ENCODE results near the gene TNNC1. TPM values are rescaled to one million over a fixed set of nuclear protein-coding genes. Genes with fewer than 3 reads are reported as not detected.

The TNNC1 gene
- total RNA-seq, 1 experiment from 2014 or later: 8.3 TPM

DNA sequence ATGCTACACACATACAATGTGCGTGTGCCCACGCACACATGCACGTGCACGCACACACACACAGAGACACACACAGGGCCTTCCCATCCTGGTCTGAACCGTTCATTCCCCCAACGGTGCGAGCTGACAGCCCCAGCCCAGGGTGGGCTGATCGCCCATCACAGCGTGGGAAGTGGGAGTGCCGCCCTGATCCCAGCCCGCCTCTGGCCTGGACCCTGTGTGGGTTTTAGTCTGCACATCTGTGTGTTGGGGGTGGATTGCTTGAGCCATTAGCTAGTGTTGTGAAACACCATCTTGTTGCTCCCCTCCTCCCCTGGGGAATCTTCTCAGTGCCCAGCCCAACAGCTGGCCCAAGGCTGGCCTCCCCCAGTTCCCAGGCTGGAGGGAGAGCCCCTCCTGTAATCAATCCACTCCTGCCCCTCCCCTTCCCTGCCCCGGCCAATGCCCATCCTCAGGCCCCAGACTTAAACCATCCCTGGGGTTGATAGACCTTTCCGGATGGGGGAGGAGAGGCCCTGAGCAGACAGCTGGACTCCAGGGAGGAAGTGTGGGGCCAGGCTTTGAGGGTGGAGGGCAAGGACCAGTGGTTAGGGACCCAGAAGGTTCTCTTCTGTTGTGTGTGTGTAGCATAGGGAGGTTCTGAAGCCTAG is 17.2 kb downstream of the TNNC1 start:
- ChIA-PET POLR2A (ENCODE audit: unreplicated experiment) (no interaction called here), CTCF (no interaction called here)
- no TSS peak for BruUV-seq (replicated peaks)
- Histone ChIP-seq H3K27ac (no peak overlapping the region), H3K36me3 (ENCODE audit: low read depth) (no peaks in the 10 kb centered on the region), H3K79me2 (ENCODE audit: low read depth) (no peaks in the 10 kb centered on the region), H3K4me3 (no peak overlapping the region), H3K4me2 (no peak overlapping the region), H3K9me2 (ENCODE audit: insufficient read depth) (no peaks in the 10 kb centered on the region), H2AFZ (no peak overlapping the region), H3K9me3 (ENCODE audit: insufficient read depth, low read depth) (no peaks in the 10 kb centered on the region), H3K4me1 (replicated peaks; ENCODE audit: insufficient read depth) (peaks cover 9% of the 10 kb centered on the region; the same call in 1 of the 2 replicates), H4K20me1 (ENCODE audit: insufficient read depth) (no peaks in the 10 kb centered on the region), H3F3A (ENCODE audit: insufficient read depth, low read depth) (no peaks in the 10 kb centered on the region), H3K27me3 (ENCODE audit: insufficient read depth, low read depth) (no peaks in the 10 kb centered on the region)
- TF ChIP-seq, protein P1, sequence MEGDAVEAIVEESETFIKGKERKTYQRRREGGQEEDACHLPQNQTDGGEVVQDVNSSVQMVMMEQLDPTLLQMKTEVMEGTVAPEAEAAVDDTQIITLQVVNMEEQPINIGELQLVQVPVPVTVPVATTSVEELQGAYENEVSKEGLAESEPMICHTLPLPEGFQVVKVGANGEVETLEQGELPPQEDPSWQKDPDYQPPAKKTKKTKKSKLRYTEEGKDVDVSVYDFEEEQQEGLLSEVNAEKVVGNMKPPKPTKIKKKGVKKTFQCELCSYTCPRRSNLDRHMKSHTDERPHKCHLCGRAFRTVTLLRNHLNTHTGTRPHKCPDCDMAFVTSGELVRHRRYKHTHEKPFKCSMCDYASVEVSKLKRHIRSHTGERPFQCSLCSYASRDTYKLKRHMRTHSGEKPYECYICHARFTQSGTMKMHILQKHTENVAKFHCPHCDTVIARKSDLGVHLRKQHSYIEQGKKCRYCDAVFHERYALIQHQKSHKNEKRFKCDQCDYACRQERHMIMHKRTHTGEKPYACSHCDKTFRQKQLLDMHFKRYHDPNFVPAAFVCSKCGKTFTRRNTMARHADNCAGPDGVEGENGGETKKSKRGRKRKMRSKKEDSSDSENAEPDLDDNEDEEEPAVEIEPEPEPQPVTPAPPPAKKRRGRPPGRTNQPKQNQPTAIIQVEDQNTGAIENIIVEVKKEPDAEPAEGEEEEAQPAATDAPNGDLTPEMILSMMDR (conservative IDR thresholded peaks at IDR 0.05): no peak
- TF ChIP-seq EZH2 (IDR thresholded peaks at IDR 0.05; ENCODE audit: low read depth): no peak
- intact Hi-C loops (cut with micrococcal nuclease; ENCODE audit: unreplicated experiment): no loop called here
- no peak for DNase-seq

- ChIA-PET CTCF (no interaction called here), POLR2A (ENCODE audit: unreplicated experiment) (interaction anchor here (0.6 kb wide), 1 partner anchor 235 kb away, joined by 3 read pairs; no protein-coding TSS in a partner anchor)
- intact Hi-C loops (cut with micrococcal nuclease; ENCODE audit: unreplicated experiment): no loop called here
- TF ChIP-seq, protein P1 (conservative IDR thresholded peaks at IDR 0.05): no peak
- TF ChIP-seq EZH2 (IDR thresholded peaks at IDR 0.05; ENCODE audit: low read depth): no peak
- Histone ChIP-seq H2AFZ (no peak overlapping the region), H3K27me3 (ENCODE audit: insufficient read depth, low read depth) (no peaks in the 10 kb centered on the region), H3K27ac (no peak overlapping the region), H3K9me3 (ENCODE audit: insufficient read depth, low read depth) (no peaks in the 10 kb centered on the region), H3K4me3 (no peak overlapping the region), H3K36me3 (ENCODE audit: low read depth) (no peaks in the 10 kb centered on the region), H3F3A (ENCODE audit: insufficient read depth, low read depth) (no peaks in the 10 kb centered on the region), H3K79me2 (ENCODE audit: low read depth) (no peaks in the 10 kb centered on the region), H3K9me2 (ENCODE audit: insufficient read depth) (no peaks in the 10 kb centered on the region), H3K4me2 (no peak overlapping the region), H4K20me1 (ENCODE audit: insufficient read depth) (no peaks in the 10 kb centered on the region), H3K4me1 (replicated peaks; ENCODE audit: insufficient read depth) (peaks cover 9% of the 10 kb centered on the region; the same call in 1 of the 2 replicates)
- BruUV-seq (replicated peaks): no TSS peak
- no peak for DNase-seq
Measured at GRCh38 chr3:52435246-52436101, 18.4 kb downstream of the TNNC1 start.

- peaks cover 9% of the 10 kb centered on the region; the same call in 1 of the 2 replicates for H3K4me1 ChIP-seq (replicated peaks; ENCODE audit: insufficient read depth)
- no peak for DNase-seq
- no peak overlapping the region for H3K27ac ChIP-seq
- H3K9me3 ChIP-seq (ENCODE audit: insufficient read depth, low read depth): no peaks in the 10 kb centered on the region
- no peaks in the 10 kb centered on the region for H3K79me2 ChIP-seq (ENCODE audit: low read depth)
- H3K4me2 ChIP-seq: no peak overlapping the region
- H3F3A ChIP-seq (ENCODE audit: insufficient read depth, low read depth): no peaks in the 10 kb centered on the region
- no peak overlapping the region for H3K4me3 ChIP-seq
- no peaks in the 10 kb centered on the region for H4K20me1 ChIP-seq (ENCODE audit: insufficient read depth)
- CTCF ChIA-PET: no interaction called here
- BruUV-seq (replicated peaks): no TSS peak
- no peaks in the 10 kb centered on the region for H3K27me3 ChIP-seq (ENCODE audit: insufficient read depth, low read depth)
- no peaks in the 10 kb centered on the region for H3K36me3 ChIP-seq (ENCODE audit: low read depth)
- no peaks in the 10 kb centered on the region for H3K9me2 ChIP-seq (ENCODE audit: insufficient read depth)
- TF ChIP-seq EZH2 (IDR thresholded peaks at IDR 0.05; ENCODE audit: low read depth): no peak
- TF ChIP-seq, protein P1 (conservative IDR thresholded peaks at IDR 0.05): no peak
- POLR2A ChIA-PET (ENCODE audit: unreplicated experiment): no interaction called here
- intact Hi-C loops (cut with micrococcal nuclease; ENCODE audit: unreplicated experiment): no loop called here
- H2AFZ ChIP-seq: no peak overlapping the region
Measured at GRCh38 chr3:52434491-52435115, 19.2 kb downstream of the TNNC1 start.

Data from PC-9 (cell line).